ENCODE data around the gene SLX1A.
"Not testable (repeated sequence)": the region's sequence is repeated elsewhere in the genome, so short reads cannot be mapped to it uniquely, and the experiment has no call there.

Gene SLX1A

GRCh38 chr16:30152517-30152916, 41.2 kb upstream of the SLX1A start:
- TF ChIP-seq CTCF (IDR thresholded peaks at IDR 0.05; ENCODE audit: borderline replicate concordance, control extremely low read depth, extremely low read depth, insufficient read depth, missing control alignments): no peak
- in situ Hi-C loops (cut with MboI; ENCODE audit: low sequenced_read_pairs, unreplicated experiment): no loop called here
- no peak for DNase-seq (ENCODE audit: low spot score)

- in situ Hi-C loops (cut with MboI; ENCODE audit: low sequenced_read_pairs, unreplicated experiment): no loop called here
- no peak for DNase-seq (ENCODE audit: low spot score)
- no peak for TF ChIP-seq CTCF (IDR thresholded peaks at IDR 0.05; ENCODE audit: borderline replicate concordance, control extremely low read depth, extremely low read depth, insufficient read depth, missing control alignments)
These were observed 38.5 kb upstream of the SLX1A start for GRCh38 chr16:30155188-30155587.

GRCh38 chr16:30157214-30157613, 36.5 kb upstream of the SLX1A start:
- DNase-seq (ENCODE audit: low spot score): no peak
- TF ChIP-seq CTCF (IDR thresholded peaks at IDR 0.05; ENCODE audit: borderline replicate concordance, control extremely low read depth, extremely low read depth, insufficient read depth, missing control alignments): no peak
- in situ Hi-C loops (cut with MboI; ENCODE audit: low sequenced_read_pairs, unreplicated experiment): no loop called here

GRCh38 chr16:30163538-30163937, 30.1 kb upstream of the SLX1A start:
- no peak for DNase-seq (ENCODE audit: low spot score)
- in situ Hi-C loops (cut with MboI; ENCODE audit: low sequenced_read_pairs, unreplicated experiment): no loop called here
- TF ChIP-seq CTCF (IDR thresholded peaks at IDR 0.05; ENCODE audit: borderline replicate concordance, control extremely low read depth, extremely low read depth, insufficient read depth, missing control alignments): no peak

- no peak for TF ChIP-seq CTCF (IDR thresholded peaks at IDR 0.05; ENCODE audit: borderline replicate concordance, control extremely low read depth, extremely low read depth, insufficient read depth, missing control alignments)
- DNase-seq (ENCODE audit: low spot score): peak; percentile 81
- in situ Hi-C loops (cut with MboI; ENCODE audit: low sequenced_read_pairs, unreplicated experiment): no loop called here
These were observed 27.3 kb upstream of the SLX1A start for GRCh38 chr16:30166202-30166902.

- DNase-seq (ENCODE audit: low spot score); in situ Hi-C loops (cut with MboI; ENCODE audit: low sequenced_read_pairs, unreplicated experiment): not testable (repeated sequence)
These were observed 24.9 kb upstream of the SLX1A start for GRCh38 chr16:30168746-30169145.

GRCh38 chr16:30169416-30169815, 24.3 kb upstream of the SLX1A start:
- DNase-seq (ENCODE audit: low spot score); in situ Hi-C loops (cut with MboI; ENCODE audit: low sequenced_read_pairs, unreplicated experiment): not testable (repeated sequence)

- in situ Hi-C loops (cut with MboI; ENCODE audit: low sequenced_read_pairs, unreplicated experiment); DNase-seq (ENCODE audit: low spot score): not testable (repeated sequence)
These were observed 23.5 kb upstream of the SLX1A start for GRCh38 chr16:30170145-30170544.

All from GM13976 (cell line).